GM12872 (cell line): ENCODE results near the gene RTN4.

ENCODE experiments used
- TF ChIP-seq, protein P1 (sequence below): IDR thresholded peaks from 3 replicates; pipeline ENCODE4 v1.5.1; 2011; ENCODE audit warnings: low read depth, mild to moderate bottlenecking, low read length, moderate library complexity; ENCODE audit not compliant: insufficient read depth

The RTN4 gene

DNA sequence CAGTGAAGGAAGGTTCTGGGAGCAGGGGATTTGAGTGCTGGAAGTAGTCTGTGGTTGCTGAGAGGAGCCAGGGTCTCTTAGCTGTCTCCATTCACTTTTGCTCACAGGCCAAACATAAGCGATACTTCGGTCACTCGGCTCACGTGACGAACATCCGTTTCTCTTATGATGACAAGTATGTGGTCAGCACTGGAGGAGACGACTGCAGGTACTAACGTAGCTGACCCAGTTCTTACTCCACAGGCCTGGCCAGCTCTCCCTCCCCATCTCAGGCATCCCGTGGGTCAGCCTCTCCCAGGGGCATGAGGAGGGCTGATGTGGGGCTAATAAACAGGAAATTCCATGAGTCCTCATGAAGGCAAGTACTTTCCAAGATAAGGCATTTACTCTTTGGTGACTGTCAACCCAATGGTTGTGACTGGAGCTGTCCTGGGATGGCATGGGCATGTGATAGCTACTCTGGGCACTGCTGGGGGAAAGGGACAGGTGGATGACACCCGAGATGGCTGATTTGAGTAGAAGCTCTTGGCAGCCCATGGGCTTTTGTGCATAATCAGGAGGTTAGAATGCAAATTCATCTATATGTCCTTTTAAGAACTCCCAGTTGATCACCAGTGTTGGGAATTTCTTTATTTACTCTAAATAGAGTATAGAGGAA is 81.6 kb downstream of the RTN4 start:
- TF ChIP-seq, protein P1, sequence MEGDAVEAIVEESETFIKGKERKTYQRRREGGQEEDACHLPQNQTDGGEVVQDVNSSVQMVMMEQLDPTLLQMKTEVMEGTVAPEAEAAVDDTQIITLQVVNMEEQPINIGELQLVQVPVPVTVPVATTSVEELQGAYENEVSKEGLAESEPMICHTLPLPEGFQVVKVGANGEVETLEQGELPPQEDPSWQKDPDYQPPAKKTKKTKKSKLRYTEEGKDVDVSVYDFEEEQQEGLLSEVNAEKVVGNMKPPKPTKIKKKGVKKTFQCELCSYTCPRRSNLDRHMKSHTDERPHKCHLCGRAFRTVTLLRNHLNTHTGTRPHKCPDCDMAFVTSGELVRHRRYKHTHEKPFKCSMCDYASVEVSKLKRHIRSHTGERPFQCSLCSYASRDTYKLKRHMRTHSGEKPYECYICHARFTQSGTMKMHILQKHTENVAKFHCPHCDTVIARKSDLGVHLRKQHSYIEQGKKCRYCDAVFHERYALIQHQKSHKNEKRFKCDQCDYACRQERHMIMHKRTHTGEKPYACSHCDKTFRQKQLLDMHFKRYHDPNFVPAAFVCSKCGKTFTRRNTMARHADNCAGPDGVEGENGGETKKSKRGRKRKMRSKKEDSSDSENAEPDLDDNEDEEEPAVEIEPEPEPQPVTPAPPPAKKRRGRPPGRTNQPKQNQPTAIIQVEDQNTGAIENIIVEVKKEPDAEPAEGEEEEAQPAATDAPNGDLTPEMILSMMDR: no peak

DNA sequence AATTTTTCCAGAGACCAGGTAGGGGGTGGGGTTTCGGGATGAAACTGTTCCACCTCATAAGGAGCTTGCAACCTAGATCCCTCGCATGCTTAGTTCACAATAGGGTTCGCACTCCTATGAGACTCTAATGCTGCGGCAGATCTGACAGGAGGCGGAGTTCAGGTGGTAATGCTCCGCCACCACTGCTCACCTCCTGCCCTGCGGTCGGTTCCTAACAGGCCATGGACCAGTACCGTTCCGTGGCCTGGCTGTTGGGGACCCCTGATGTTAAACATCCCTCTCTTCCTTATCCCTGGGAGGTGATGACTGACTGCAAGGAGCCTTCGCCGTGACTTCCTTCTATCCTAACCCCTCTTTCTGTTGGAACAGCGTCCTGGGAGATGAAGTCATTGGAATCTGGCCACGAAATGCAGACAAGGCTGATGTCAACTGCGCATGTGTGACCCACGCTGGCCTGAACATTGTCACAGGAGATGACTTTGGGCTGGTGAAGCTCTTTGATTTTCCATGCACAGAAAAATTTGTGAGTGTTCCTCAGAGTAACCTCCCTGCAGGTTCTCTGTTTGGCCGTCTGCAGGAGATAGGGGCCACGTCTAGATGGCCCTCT is 82.4 kb downstream of the RTN4 start:
- TF ChIP-seq, protein P1: no peak

DNA sequence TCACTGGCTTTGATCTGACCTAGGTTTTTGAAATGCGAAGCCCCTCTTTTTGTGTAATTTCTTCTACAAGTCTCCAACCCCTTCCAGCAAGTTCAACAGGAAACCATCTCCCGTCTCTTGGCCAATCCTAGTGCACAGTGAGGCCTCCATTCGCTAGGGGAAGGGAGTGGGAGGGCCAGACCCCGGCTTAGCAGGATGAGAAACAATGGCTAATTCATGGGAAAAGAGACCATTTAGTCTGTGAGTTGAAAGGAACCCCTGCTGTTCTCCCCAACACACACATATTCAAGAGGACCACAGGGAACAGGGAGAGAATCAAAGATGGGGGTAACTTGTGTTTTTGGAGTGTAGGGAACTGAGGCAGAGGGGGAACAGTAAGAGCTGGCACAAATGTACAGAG is 83.0 kb downstream of the RTN4 start:
- TF ChIP-seq, protein P1: no peak

DNA sequence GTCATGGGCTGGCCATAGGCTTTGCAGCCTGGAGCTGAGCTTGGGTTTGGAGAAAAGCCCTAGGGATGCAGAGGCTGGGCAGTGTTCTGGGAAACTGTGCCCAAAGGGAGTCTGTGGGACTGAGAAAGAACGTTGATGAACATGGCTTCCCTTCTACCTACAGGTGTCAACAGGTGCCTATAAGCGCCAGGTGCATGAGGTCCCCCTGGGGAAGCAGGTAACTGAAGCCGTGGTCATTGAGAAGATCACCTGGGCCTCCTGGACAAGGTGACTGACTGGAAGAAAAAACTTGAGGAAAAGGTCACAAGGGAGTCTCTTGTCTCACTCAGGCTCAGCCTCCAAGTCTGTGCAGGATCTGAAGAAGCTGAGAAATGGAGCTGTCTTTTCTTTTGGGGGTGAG is 83.4 kb downstream of the RTN4 start:
- TF ChIP-seq, protein P1: no peak

DNA sequence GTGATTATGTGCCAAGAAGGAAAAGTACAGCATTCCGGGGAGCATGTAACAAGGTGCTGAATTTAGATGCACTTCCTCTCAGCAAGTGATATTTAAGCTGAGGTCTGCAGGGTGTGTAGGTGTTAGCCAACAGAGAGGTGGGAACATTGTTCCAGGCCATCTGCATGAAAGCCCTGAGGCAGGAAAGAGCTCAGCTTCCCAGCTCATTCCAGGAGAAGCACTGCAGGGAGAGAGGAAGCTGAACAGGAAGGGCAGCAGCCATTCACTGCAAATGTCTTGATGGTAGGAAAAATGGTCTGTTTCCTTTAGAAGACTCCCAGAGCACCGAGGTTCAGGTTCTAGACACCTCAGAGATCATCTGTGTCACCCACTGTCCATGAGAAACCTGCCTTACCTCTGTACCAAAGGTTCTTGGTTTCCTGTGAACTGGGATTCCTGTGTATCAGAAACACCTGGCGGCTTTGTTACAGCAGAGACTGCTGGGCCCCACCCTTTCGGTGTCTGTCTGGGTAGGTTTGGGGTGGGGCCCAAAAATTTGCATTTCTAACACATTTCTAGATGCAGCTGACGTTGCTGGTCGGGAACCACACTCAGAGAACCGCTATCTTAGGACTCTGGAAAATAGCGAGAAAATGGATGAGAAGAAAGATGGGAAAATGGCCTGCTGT is 84.0 kb downstream of the RTN4 start:
- TF ChIP-seq, protein P1: no peak

DNA sequence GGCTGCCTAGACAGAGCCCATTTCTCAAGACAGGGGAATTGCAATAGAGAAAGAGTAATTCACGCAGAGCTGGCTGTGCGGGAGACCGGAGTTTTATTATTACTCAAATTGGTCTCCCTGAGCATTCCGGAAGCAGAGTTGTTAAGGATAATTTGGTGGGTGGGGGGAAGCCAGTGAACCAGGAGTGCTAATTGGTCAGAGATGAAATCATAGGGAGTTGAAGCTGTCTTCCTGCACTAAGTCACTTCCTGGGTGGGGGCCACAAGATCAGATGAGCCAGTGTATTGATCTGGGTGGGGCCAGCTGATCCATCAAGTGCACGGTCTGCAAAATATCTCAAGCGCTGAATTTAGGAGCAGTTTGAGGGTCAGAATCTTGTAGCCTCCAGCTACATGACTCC is 84.8 kb downstream of the RTN4 start:
- TF ChIP-seq, protein P1: no peak

DNA sequence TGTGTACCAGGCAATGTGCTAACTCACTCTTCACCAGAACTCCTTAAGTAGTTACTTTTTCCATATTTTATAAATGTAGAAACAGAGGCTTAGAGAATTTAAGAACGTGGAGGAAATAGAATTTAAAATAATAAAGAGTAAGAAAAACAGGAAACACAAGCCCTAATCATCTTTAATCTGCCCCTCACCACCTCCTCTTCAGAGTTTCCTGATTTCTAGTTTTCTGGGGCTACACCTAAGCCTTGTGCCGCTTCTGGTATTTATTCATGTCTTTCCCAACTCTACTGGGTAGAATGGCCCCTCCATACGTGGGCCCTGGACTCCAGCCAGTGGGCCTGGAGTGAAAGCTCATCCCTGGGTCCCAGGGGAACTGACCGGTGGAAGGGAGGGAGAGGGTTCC is 85.4 kb downstream of the RTN4 start:
- TF ChIP-seq, protein P1: no peak
